OCI-LY1 (cell line): ENCODE measurements around the gene ZBTB45.
"Not testable (repeated sequence)": the region's sequence is repeated elsewhere in the genome, so short reads cannot be mapped to it uniquely, and the experiment has no call there.

ENCODE experiments used
- H2AFZ ChIP-seq: fragments of 200-600 bp; sonication (generic), shearing (Covaris generic); 2 replicates; pipeline ENCODE4 v1.6.0; 2014; ENCODE audit warnings: antibody characterized with exemption, mild to moderate bottlenecking, low read length
- H3F3A ChIP-seq: fragments of 200-600 bp; sonication (generic), shearing (Covaris generic); 2 replicates; pipeline ENCODE4 v1.6.0; 2014; ENCODE audit warnings: mild to moderate bottlenecking, antibody characterized with exemption, low read length, moderate library complexity; ENCODE audit not compliant: insufficient read depth
- H3K27ac ChIP-seq: fragments of 200-600 bp; sonication (generic); 2 replicates; pipeline ENCODE4 v1.5.1; 2014; ENCODE audit warnings: low read length, mixed run types, mild to moderate bottlenecking, low read depth; ENCODE audit not compliant: poor library complexity, severe bottlenecking
- H3K27me3 ChIP-seq: fragments of 200-600 bp; sonication (generic); 2 replicates; pipeline ENCODE4 v1.6.0; 2014; ENCODE audit warnings: antibody characterized with exemption, mild to moderate bottlenecking, low read length, moderate library complexity; ENCODE audit not compliant: insufficient read depth
- H3K36me3 ChIP-seq: fragments of 200-600 bp; sonication (generic); 2 replicates; pipeline ENCODE4 v1.6.1; 2014; ENCODE audit warnings: mild to moderate bottlenecking, antibody characterized with exemption, low read length, moderate library complexity, mixed read lengths; ENCODE audit not compliant: insufficient read depth
- H3K4me1 ChIP-seq: fragments of 200-600 bp; sonication (generic); 2 replicates; pipeline ENCODE4 v1.5.1; 2014; ENCODE audit warnings: mild to moderate bottlenecking, low read length, moderate library complexity; ENCODE audit not compliant: insufficient read depth, severe bottlenecking
- H3K4me2 ChIP-seq: fragments of 200-600 bp; sonication (generic), shearing (Covaris generic); 2 replicates; pipeline ENCODE4 v1.6.1; 2014; ENCODE audit warnings: low read length
- H3K4me3 ChIP-seq: fragments of 200-600 bp; sonication (generic); 2 replicates; pipeline ENCODE4 v1.5.1; 2014; ENCODE audit warnings: low read length, low read depth, mild to moderate bottlenecking, mixed read lengths; ENCODE audit not compliant: poor library complexity, severe bottlenecking
- H3K79me2 ChIP-seq: fragments of 200-600 bp; shearing (Covaris generic); 2 replicates; pipeline ENCODE4 v1.6.1; 2016; ENCODE audit warnings: mixed run types, low read length, mixed read lengths; ENCODE audit not compliant: insufficient read depth
- H3K9ac ChIP-seq: fragments of 200-600 bp; sonication (generic), shearing (Covaris generic); 2 replicates; pipeline ENCODE4 v1.6.1; 2014; ENCODE audit warnings: mild to moderate bottlenecking, low read length, mixed read lengths
- H3K9me2 ChIP-seq: fragments of 200-600 bp; sonication (generic), shearing (Covaris generic); 2 replicates; pipeline ENCODE4 v1.6.1; 2014; ENCODE audit warnings: low read depth, mild to moderate bottlenecking, low read length, mixed read lengths
- H3K9me3 ChIP-seq: fragments of 200-600 bp; shearing (Covaris generic); 2 replicates; pipeline ENCODE4 v1.6.1; 2014; ENCODE audit warnings: low read length, mixed read lengths
- H4K20me1 ChIP-seq: fragments of 200-600 bp; sonication (generic), shearing (Covaris generic); 2 replicates; pipeline ENCODE4 v1.6.0; 2016; ENCODE audit warnings: mild to moderate bottlenecking, low read length; ENCODE audit not compliant: insufficient read depth
- CTCF ChIP-seq: fragments of 200-600 bp; sonication (generic), shearing (Covaris generic); IDR thresholded peaks from 2 replicates; pipeline ENCODE4 v1.5.1; 2017; ENCODE audit warnings: mild to moderate bottlenecking, antibody characterized with exemption, low read length, moderate library complexity, mixed read lengths
- EZH2 ChIP-seq: fragments of 200-600 bp; sonication (generic), shearing (Covaris generic); IDR thresholded peaks from 2 replicates; pipeline ENCODE4 v1.8.0; 2017; ENCODE audit warnings: borderline replicate concordance, mixed run types, mild to moderate bottlenecking, antibody characterized with exemption, low read length, moderate library complexity, mixed read lengths

Gene ZBTB45

GRCh38 chr19:58492265-58492664 is 27.3 kb downstream of the ZBTB45 start:
- TF ChIP-seq EZH2 (no peak), CTCF (no peak)
- no peaks in the 10 kb centered on the region for H3K36me3 ChIP-seq
- no peaks in the 10 kb centered on the region for H3K9me2 ChIP-seq
- H3K9ac ChIP-seq = no peak overlapping the region
- H3K4me3 ChIP-seq = no peak overlapping the region
- H4K20me1 ChIP-seq = no peaks in the 10 kb centered on the region
- H3K79me2 ChIP-seq = no peaks in the 10 kb centered on the region
- H3K27me3 ChIP-seq = no peaks in the 10 kb centered on the region
- no peaks in the 10 kb centered on the region for H3F3A ChIP-seq
- no peak overlapping the region for H3K4me2 ChIP-seq
- H3K27ac ChIP-seq = no peak overlapping the region
- no peaks in the 10 kb centered on the region for H3K9me3 ChIP-seq
- H3K4me1 ChIP-seq = peaks cover 14% of the 10 kb centered on the region
- no peak overlapping the region for H2AFZ ChIP-seq

- TF ChIP-seq EZH2 = no peak
- no peak for TF ChIP-seq CTCF
- H3F3A ChIP-seq = no peaks in the 10 kb centered on the region
Measured at GRCh38 chr19:58491393-58491792, 28.2 kb downstream of the ZBTB45 start.

DNA sequence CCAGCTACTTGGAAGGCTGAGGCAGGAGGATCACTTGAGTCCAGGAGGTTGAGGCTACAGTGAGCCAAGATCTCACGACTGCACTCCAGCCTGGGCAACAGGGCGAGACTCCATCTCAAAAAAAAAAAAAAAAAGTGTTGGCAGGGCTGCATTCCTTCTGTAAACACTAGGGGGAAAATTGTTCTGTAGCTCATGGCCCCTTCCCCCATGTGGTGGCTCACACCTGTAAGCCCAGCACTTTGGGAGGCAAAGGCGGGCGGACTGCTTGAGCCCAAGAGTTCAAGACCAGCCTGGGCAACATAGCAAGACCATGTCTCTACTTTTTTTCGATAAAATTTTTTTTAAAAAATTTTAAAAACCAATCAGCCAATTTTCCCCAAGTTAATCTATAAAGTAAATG is 35.3 kb downstream of the ZBTB45 start:
- not testable (repeated sequence) for H2AFZ ChIP-seq, H3K4me1 ChIP-seq, H4K20me1 ChIP-seq, H3K79me2 ChIP-seq, H3K9me2 ChIP-seq, H3K9me3 ChIP-seq, H3K4me3 ChIP-seq, H3K36me3 ChIP-seq, H3F3A ChIP-seq, H3K9ac ChIP-seq, H3K27me3 ChIP-seq, H3K4me2 ChIP-seq, H3K27ac ChIP-seq

More at GRCh38 chr19:58491393-58491792, 28.2 kb downstream of the ZBTB45 start:
- no peak overlapping the region for H3K9ac ChIP-seq
- no peaks in the 10 kb centered on the region for H3K79me2 ChIP-seq
- no peaks in the 10 kb centered on the region for H3K9me2 ChIP-seq
- no peaks in the 10 kb centered on the region for H3K36me3 ChIP-seq
- H3K27me3 ChIP-seq = no peaks in the 10 kb centered on the region
- no peaks in the 10 kb centered on the region for H3K9me3 ChIP-seq
- H4K20me1 ChIP-seq = no peaks in the 10 kb centered on the region
- no peak overlapping the region for H3K4me2 ChIP-seq
- H3K4me1 ChIP-seq = peaks cover 10% of the 10 kb centered on the region
- no peak overlapping the region for H2AFZ ChIP-seq
- H3K27ac ChIP-seq = no peak overlapping the region
- H3K4me3 ChIP-seq = no peak overlapping the region

DNA sequence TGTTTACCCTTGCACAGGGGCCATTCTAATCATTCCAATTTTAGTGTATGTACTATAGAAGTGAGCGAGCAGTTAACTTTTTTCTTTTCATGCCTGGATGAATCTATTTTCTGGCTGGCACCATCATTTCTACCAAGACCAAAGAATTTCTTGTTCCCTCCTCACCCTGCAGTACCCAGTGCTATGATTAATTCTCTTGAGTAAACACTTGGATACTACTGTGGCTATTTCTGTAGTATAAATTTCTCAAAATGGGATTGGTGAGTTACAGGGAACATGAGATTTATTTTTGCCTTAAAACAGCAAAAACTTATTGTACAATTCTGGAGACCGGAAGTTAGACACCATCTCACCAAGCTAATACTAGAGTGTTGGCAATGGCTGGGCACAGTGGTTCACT is 35.8 kb downstream of the ZBTB45 start:
- H3K27ac ChIP-seq = no peak overlapping the region
- no peak for TF ChIP-seq CTCF
- no peak for TF ChIP-seq EZH2
- no peak overlapping the region for H3K4me2 ChIP-seq
- no peaks in the 10 kb centered on the region for H3K9me3 ChIP-seq
- no peaks in the 10 kb centered on the region for H3K9me2 ChIP-seq
- no peaks in the 10 kb centered on the region for H3K79me2 ChIP-seq
- H3K27me3 ChIP-seq = no peaks in the 10 kb centered on the region
- no peak overlapping the region for H2AFZ ChIP-seq
- no peaks in the 10 kb centered on the region for H3K36me3 ChIP-seq
- no peak overlapping the region for H3K9ac ChIP-seq
- no peaks in the 10 kb centered on the region for H3F3A ChIP-seq
- peaks cover 1% of the 10 kb centered on the region for H3K4me1 ChIP-seq
- H3K4me3 ChIP-seq = no peak overlapping the region
- no peaks in the 10 kb centered on the region for H4K20me1 ChIP-seq
